Testis (tissue), 3 donors: Measurements from ENCODE around the gene SEMA3G. TPM values are rescaled to one million over a fixed set of nuclear protein-coding genes. Genes with fewer than 3 reads are reported as not detected.

Experiments
- polyA plus RNA-seq: library from polyadenylated mRNA; stranded (reverse); fragments of 350-450 nt; fragmentation: Illumina TruSeq; extraction: RNeasy Lipid Tissue Mini Kit (QIAGEN cat#74804); gene quantifications from one replicate; pipeline ENCODE4 v1.2.3, GENCODE V29; 2014; ENCODE audit warnings: low read depth, low replicate concordance; ENCODE audit not compliant: insufficient read depth
- total RNA-seq, 2 donors: library from RNA; depleted of rRNA; stranded (reverse); fragments of >200 nt; gene quantifications; one replicate each; pipeline ENCODE4 v1.2.3, GENCODE V29; 2016

The SEMA3G gene
- total and polyA plus RNA-seq, 3 donors from 2014 or later: 1.7 to 3.1 (median 2.1) TPM

Other genes with a start within 250 kb of the SEMA3G start
- gene ALAS1, start 246.9 kb downstream of the SEMA3G start, total RNA-seq: 10 to 100 TPM; 49.9 to 51.4 TPM
- gene ALAS1, start 246.9 kb downstream of the SEMA3G start, polyA plus RNA-seq: 54.2 TPM
- under 1 TPM; 0.08 to 0.25 TPM for gene TLR9, start 219.5 kb downstream of the SEMA3G start, total RNA-seq
- 0.20 TPM for gene TLR9, start 219.5 kb downstream of the SEMA3G start, polyA plus RNA-seq
- gene TWF2, start 205.9 kb downstream of the SEMA3G start, total RNA-seq: 10 to 100 TPM; 36.5 to 58.1 TPM
- 30.0 TPM for gene TWF2, start 205.9 kb downstream of the SEMA3G start, polyA plus RNA-seq
- 10 to 100 TPM; 12.9 to 15.2 TPM for gene PPM1M, start 199.3 kb downstream of the SEMA3G start, total RNA-seq
- 22.2 TPM for gene PPM1M, start 199.3 kb downstream of the SEMA3G start, polyA plus RNA-seq
- 10 to 100 TPM; 76.1 to 85.7 TPM for gene WDR82, start 166.5 kb downstream of the SEMA3G start, total RNA-seq
- 80.9 TPM for gene WDR82, start 166.5 kb downstream of the SEMA3G start, polyA plus RNA-seq
- gene GLYCTK, start 157.3 kb downstream of the SEMA3G start, total RNA-seq: 10 to 100 TPM in 1 of 2 donors, 1 to 10 TPM in 1; 9.7 to 15.6 TPM
- gene GLYCTK, start 157.3 kb downstream of the SEMA3G start, polyA plus RNA-seq: 6.3 TPM
- gene DNAH1, start 128.8 kb downstream of the SEMA3G start, total RNA-seq: 10 to 100 TPM; 40.0 to 49.1 TPM
- 50.4 TPM for gene DNAH1, start 128.8 kb downstream of the SEMA3G start, polyA plus RNA-seq
- gene BAP1, start 35.1 kb downstream of the SEMA3G start, total RNA-seq: 100 to 1,000 TPM; 167 to 201 TPM
- 231 TPM for gene BAP1, start 35.1 kb downstream of the SEMA3G start, polyA plus RNA-seq
- gene PHF7, start 34.4 kb downstream of the SEMA3G start, total RNA-seq: 1,000 to 10,000 TPM in 1 of 2 donors, 100 to 1,000 TPM in 1; 772 to 1,782 TPM
- gene PHF7, start 34.4 kb downstream of the SEMA3G start, polyA plus RNA-seq: 3,007 TPM
- 10 to 100 TPM; 11.3 to 23.2 TPM for gene TNNC1, start 8.9 kb upstream of the SEMA3G start, total RNA-seq
- 91.7 TPM for gene TNNC1, start 8.9 kb upstream of the SEMA3G start, polyA plus RNA-seq
- 100 to 1,000 TPM; 315 to 327 TPM for gene NISCH, start 10.5 kb upstream of the SEMA3G start, total RNA-seq
- gene NISCH, start 10.5 kb upstream of the SEMA3G start, polyA plus RNA-seq: 166 TPM
- gene STAB1, start 50.2 kb upstream of the SEMA3G start, total RNA-seq: 10 to 100 TPM; 58.6 to 71.9 TPM
- 41.7 TPM for gene STAB1, start 50.2 kb upstream of the SEMA3G start, polyA plus RNA-seq
- 100 to 1,000 TPM; 137 to 147 TPM for gene NT5DC2, start 88.8 kb upstream of the SEMA3G start, total RNA-seq
- 92.4 TPM for gene NT5DC2, start 88.8 kb upstream of the SEMA3G start, polyA plus RNA-seq
- 10 to 100 TPM; 23.0 to 30.5 TPM for gene UQCC5, start 91.5 kb upstream of the SEMA3G start, total RNA-seq
- gene UQCC5, start 91.5 kb upstream of the SEMA3G start, polyA plus RNA-seq: 37.0 TPM
- gene PBRM1, start 240.8 kb upstream of the SEMA3G start, total RNA-seq: 100 to 1,000 TPM in 1 of 2 donors, 10 to 100 TPM in 1; 99.8 to 109 TPM
- 28.9 TPM for gene PBRM1, start 240.8 kb upstream of the SEMA3G start, polyA plus RNA-seq
- gene GNL3, start 240.9 kb upstream of the SEMA3G start, total RNA-seq: 10 to 100 TPM; 50.6 to 57.7 TPM
- gene GNL3, start 240.9 kb upstream of the SEMA3G start, polyA plus RNA-seq: 36.3 TPM